ENCODE data around the gene FUBP1. TPM values are rescaled to one million over a fixed set of nuclear protein-coding genes. Genes with fewer than 3 reads are reported as not detected.
A peak's percentile ranks its signal among the peaks of the same experiment; 100 is the strongest.
"Not testable (repeated sequence)": the region's sequence is repeated elsewhere in the genome, so short reads cannot be mapped to it uniquely, and the experiment has no call there.

The FUBP1 gene
- total RNA-seq (225 TPM), polyA plus RNA-seq (10 to 100 TPM; 46.2 to 52.8 (median 50.1) TPM)

GRCh38 chr1:77978969-77979876, at the start of gene FUBP1:
Gene FUBP1 (minus strand): TSS chr1:77979072. CDS start chr1:77979004, 68 bp downstream.
- Histone ChIP-seq H3K4me1 (ENCODE audit: control insufficient read depth, insufficient read depth, low read length, poor library complexity, severe bottlenecking) (peaks cover 53% of the 10 kb centered on the region), H3K27ac (ENCODE audit: insufficient read depth, low read length, poor library complexity, severe bottlenecking) (peak within 1 kb of the TSS; percentile 100), H3K9me3 (ENCODE audit: control insufficient read depth in 2 of 2, low read length in 2 of 2) (no peaks in the 10 kb centered on the region), H3K4me3 (ENCODE audit: low read depth, low read length) (peak within 1 kb of the TSS; percentile 99), H3K27me3 (ENCODE audit: control insufficient read depth, insufficient read depth, low read length) (no peaks in the 10 kb centered on the region), H3K36me3 (ENCODE audit: control insufficient read depth, insufficient read depth, low read length) (peaks cover 9% of the 10 kb centered on the region)
- Mint-ChIP-seq H3K9me3 (no peaks in the 10 kb centered on the region), H3K27ac (no peak within 1 kb of the TSS), H3K36me3 (peaks cover 12% of the 10 kb centered on the region), H3K27me3 (no peaks in the 10 kb centered on the region), H3K4me1 (peaks cover 24 to 42% (median 39%) of the 10 kb centered on the region in 4 donors), H3K4me3 (no peak within 1 kb of the TSS)
- ATAC-seq (ENCODE audit: low read depth in 2 of 2) (peak; percentile 81 to 84), DNase-seq (peak; percentile 93 to 99 (median 98))

- not testable (repeated sequence) for H3K4me1 ChIP-seq (ENCODE audit: control insufficient read depth, insufficient read depth, low read length, poor library complexity, severe bottlenecking); H3K36me3 ChIP-seq (ENCODE audit: control insufficient read depth, insufficient read depth, low read length); H3K4me3 Mint-ChIP-seq; DNase-seq; H3K4me3 ChIP-seq (ENCODE audit: low read depth, low read length); H3K27me3 ChIP-seq (ENCODE audit: control insufficient read depth, insufficient read depth, low read length); H3K4me1 Mint-ChIP-seq; ATAC-seq (ENCODE audit: low read depth in 2 of 2); H3K27ac ChIP-seq (ENCODE audit: insufficient read depth, low read length, poor library complexity, severe bottlenecking); H3K9me3 Mint-ChIP-seq; H3K27ac Mint-ChIP-seq; H3K36me3 Mint-ChIP-seq; H3K9me3 ChIP-seq (ENCODE audit: control insufficient read depth in 2 of 2, low read length in 2 of 2)
- H3K27me3 Mint-ChIP-seq = peaks cover 10% of the 10 kb centered on the region
Measured at GRCh38 chr1:78021134-78021533, 42.3 kb upstream of the FUBP1 start.

GRCh38 chr1:78019024-78019423, 40.2 kb upstream of the FUBP1 start:
- Histone ChIP-seq H3K27me3 (ENCODE audit: control insufficient read depth, insufficient read depth, low read length) (no peaks in the 10 kb centered on the region), H3K27ac (ENCODE audit: insufficient read depth, low read length, poor library complexity, severe bottlenecking) (no peak overlapping the region), H3K9me3 (ENCODE audit: control insufficient read depth in 2 of 2, low read length in 2 of 2) (no peaks in the 10 kb centered on the region), H3K4me3 (ENCODE audit: low read depth, low read length) (no peak overlapping the region), H3K36me3 (ENCODE audit: control insufficient read depth, insufficient read depth, low read length) (no peaks in the 10 kb centered on the region), H3K4me1 (ENCODE audit: control insufficient read depth, insufficient read depth, low read length, poor library complexity, severe bottlenecking) (no peaks in the 10 kb centered on the region)
- no peaks in the 10 kb centered on the region for H3K27me3 Mint-ChIP-seq
- H3K27ac Mint-ChIP-seq = no peak overlapping the region
- no peak for ATAC-seq (ENCODE audit: low read depth in 2 of 2)
- no peak for DNase-seq
- peaks cover 0 to 1% (median 0%) of the 10 kb centered on the region in 7 donors for H3K9me3 Mint-ChIP-seq
- H3K4me3 Mint-ChIP-seq = no peak overlapping the region
- peaks cover 16% of the 10 kb centered on the region for H3K36me3 Mint-ChIP-seq
- H3K4me1 Mint-ChIP-seq = peaks cover 0 to 4% (median 0%) of the 10 kb centered on the region in 4 donors

- H3K36me3 ChIP-seq (ENCODE audit: control insufficient read depth, insufficient read depth, low read length) = no peaks in the 10 kb centered on the region
- no peaks in the 10 kb centered on the region for H3K27me3 ChIP-seq (ENCODE audit: control insufficient read depth, insufficient read depth, low read length)
- H3K4me1 ChIP-seq (ENCODE audit: control insufficient read depth, insufficient read depth, low read length, poor library complexity, severe bottlenecking) = no peaks in the 10 kb centered on the region
- no peak overlapping the region for H3K27ac ChIP-seq (ENCODE audit: insufficient read depth, low read length, poor library complexity, severe bottlenecking)
- no peak for ATAC-seq (ENCODE audit: low read depth in 2 of 2)
- Mint-ChIP-seq H3K36me3 (peaks cover 22% of the 10 kb centered on the region), H3K9me3 (peaks cover 0 to 1% (median 0%) of the 10 kb centered on the region in 7 donors), H3K4me3 (no peak overlapping the region), H3K27me3 (no peaks in the 10 kb centered on the region), H3K27ac (no peak overlapping the region), H3K4me1 (peaks cover 4 to 12% (median 8%) of the 10 kb centered on the region in 4 donors)
- no peak overlapping the region for H3K4me3 ChIP-seq (ENCODE audit: low read depth, low read length)
- H3K9me3 ChIP-seq (ENCODE audit: control insufficient read depth in 2 of 2, low read length in 2 of 2) = no peaks in the 10 kb centered on the region
- no peak for DNase-seq
Measured at GRCh38 chr1:78015148-78015547, 36.3 kb upstream of the FUBP1 start.

- no peak overlapping the region for H3K4me3 Mint-ChIP-seq
- Histone ChIP-seq H3K9me3 (ENCODE audit: control insufficient read depth in 2 of 2, low read length in 2 of 2) (no peaks in the 10 kb centered on the region), H3K27ac (ENCODE audit: insufficient read depth, low read length, poor library complexity, severe bottlenecking) (no peak overlapping the region), H3K4me3 (ENCODE audit: low read depth, low read length) (no peak overlapping the region), H3K27me3 (ENCODE audit: control insufficient read depth, insufficient read depth, low read length) (no peaks in the 10 kb centered on the region), H3K36me3 (ENCODE audit: control insufficient read depth, insufficient read depth, low read length) (no peaks in the 10 kb centered on the region), H3K4me1 (ENCODE audit: control insufficient read depth, insufficient read depth, low read length, poor library complexity, severe bottlenecking) (peaks cover 21% of the 10 kb centered on the region)
- H3K4me1 Mint-ChIP-seq = peaks cover 11 to 40% (median 28%) of the 10 kb centered on the region in 4 donors
- H3K36me3 Mint-ChIP-seq = peaks cover 16% of the 10 kb centered on the region
- no peak for DNase-seq
- no peaks in the 10 kb centered on the region for H3K9me3 Mint-ChIP-seq
- H3K27me3 Mint-ChIP-seq = no peaks in the 10 kb centered on the region
- no peak overlapping the region for H3K27ac Mint-ChIP-seq
- ATAC-seq (ENCODE audit: low read depth in 2 of 2) = no peak
Measured at GRCh38 chr1:78011050-78011449, 32.2 kb upstream of the FUBP1 start.

GRCh38 chr1:78009836-78010235, 31.0 kb upstream of the FUBP1 start:
- no peak for ATAC-seq (ENCODE audit: low read depth in 2 of 2)
- Mint-ChIP-seq H3K4me3 (no peak overlapping the region), H3K9me3 (no peaks in the 10 kb centered on the region), H3K27ac (no peak overlapping the region), H3K36me3 (peaks cover 7% of the 10 kb centered on the region), H3K27me3 (no peaks in the 10 kb centered on the region), H3K4me1 (peaks cover 13 to 49% (median 28%) of the 10 kb centered on the region in 4 donors)
- Histone ChIP-seq H3K4me1 (ENCODE audit: control insufficient read depth, insufficient read depth, low read length, poor library complexity, severe bottlenecking) (peaks cover 29% of the 10 kb centered on the region), H3K27ac (ENCODE audit: insufficient read depth, low read length, poor library complexity, severe bottlenecking) (no peak overlapping the region), H3K4me3 (ENCODE audit: low read depth, low read length) (no peak overlapping the region), H3K36me3 (ENCODE audit: control insufficient read depth, insufficient read depth, low read length) (no peaks in the 10 kb centered on the region), H3K27me3 (ENCODE audit: control insufficient read depth, insufficient read depth, low read length) (no peaks in the 10 kb centered on the region), H3K9me3 (ENCODE audit: control insufficient read depth in 2 of 2, low read length in 2 of 2) (no peaks in the 10 kb centered on the region)
- DNase-seq = no peak

- peak overlapping the region in 1 of 4 donors; percentile 8 for H3K4me3 Mint-ChIP-seq
- no peak overlapping the region for H3K27ac Mint-ChIP-seq
- DNase-seq (no peak), ATAC-seq (ENCODE audit: low read depth in 2 of 2) (no peak)
- H3K36me3 ChIP-seq (ENCODE audit: control insufficient read depth, insufficient read depth, low read length) = no peaks in the 10 kb centered on the region
- H3K36me3 Mint-ChIP-seq = peaks cover 6% of the 10 kb centered on the region
- H3K4me1 ChIP-seq (ENCODE audit: control insufficient read depth, insufficient read depth, low read length, poor library complexity, severe bottlenecking) = peaks cover 29% of the 10 kb centered on the region
- no peak overlapping the region for H3K27ac ChIP-seq (ENCODE audit: insufficient read depth, low read length, poor library complexity, severe bottlenecking)
- peaks cover 18 to 53% (median 31%) of the 10 kb centered on the region in 4 donors for H3K4me1 Mint-ChIP-seq
- peak overlapping the region; percentile 6 for H3K4me3 ChIP-seq (ENCODE audit: low read depth, low read length)
- no peaks in the 10 kb centered on the region for H3K27me3 ChIP-seq (ENCODE audit: control insufficient read depth, insufficient read depth, low read length)
- no peaks in the 10 kb centered on the region for H3K9me3 ChIP-seq (ENCODE audit: control insufficient read depth in 2 of 2, low read length in 2 of 2)
- peaks cover 5% of the 10 kb centered on the region for H3K27me3 Mint-ChIP-seq
- no peaks in the 10 kb centered on the region for H3K9me3 Mint-ChIP-seq
Measured at GRCh38 chr1:78009276-78009675, 30.4 kb upstream of the FUBP1 start.
